SIG-M5 treated with dmso at 0.1 percent for 504 hours (cell line): ENCODE results near the gene LMO1.
A peak's percentile ranks its signal among the peaks of the same experiment; 100 is the strongest.

Source experiments
- DNase-seq: peaks from one replicate; lab custom pipeline; 2025; ENCODE audit not compliant: unreplicated experiment; lab: John Stamatoyannopoulos, UW

The LMO1 gene

GRCh38 chr11:8263769-8264410 is at the start of gene LMO1:
LMO1 (minus strand) TSS chr11:8263878; CDS start chr11:8263362, 516 bp downstream.
- DNase-seq, result peak; percentile 64

GRCh38 chr11:8312986-8313385 is 49.3 kb upstream of the LMO1 start:
- DNase-seq, result no peak

- no peak for DNase-seq
Observed at GRCh38 chr11:8311366-8311765, 47.7 kb upstream of the LMO1 start.

GRCh38 chr11:8310743-8311298 is 47.1 kb upstream of the LMO1 start:
- DNase-seq, result no peak

GRCh38 chr11:8309862-8310261 is 46.2 kb upstream of the LMO1 start:
- DNase-seq, result no peak

- DNase-seq, result no peak
Observed at GRCh38 chr11:8309311-8309710, 45.6 kb upstream of the LMO1 start.

DNA sequence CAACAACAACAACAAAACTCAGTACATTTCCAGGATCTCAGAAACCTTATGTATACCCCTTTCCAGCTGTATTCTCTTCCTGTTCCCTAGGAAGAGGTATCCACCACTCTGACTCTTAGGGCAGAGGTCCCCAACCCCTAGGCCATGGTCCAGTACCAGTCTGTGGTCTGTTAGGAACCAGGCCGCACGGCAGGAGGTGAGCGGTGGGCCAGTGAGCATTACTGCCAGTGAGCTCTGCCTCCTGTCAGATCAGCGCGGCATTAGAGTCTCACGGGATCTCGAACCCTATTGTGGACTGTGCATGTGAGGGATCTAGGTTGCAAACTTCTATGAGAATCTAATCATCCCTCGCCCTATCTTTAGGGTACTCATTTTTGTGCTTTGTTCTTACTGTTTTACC is 43.9 kb upstream of the LMO1 start:
- DNase-seq, result no peak

DNA sequence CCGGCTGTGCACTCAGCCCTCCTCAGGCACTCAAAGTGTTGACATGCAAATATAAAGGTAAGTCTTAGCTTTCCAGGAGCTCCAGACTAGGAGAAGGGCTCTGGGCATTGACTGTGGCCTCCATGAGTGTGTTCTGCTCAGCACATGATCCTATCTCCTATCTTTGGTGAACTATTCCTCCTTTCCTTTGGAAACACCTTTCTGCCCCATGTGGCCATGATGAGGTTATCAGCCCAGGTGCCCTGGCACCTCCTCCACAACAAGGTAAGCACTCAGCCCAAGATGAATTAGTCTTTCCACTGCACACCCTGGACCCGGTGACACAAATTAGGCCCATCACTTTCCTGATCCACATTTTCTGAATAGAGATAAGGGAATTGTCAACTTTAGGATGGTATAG is 37.9 kb upstream of the LMO1 start:
- no peak for DNase-seq

- no peak for DNase-seq
Observed at GRCh38 chr11:8298801-8299786, 35.4 kb upstream of the LMO1 start.

DNA sequence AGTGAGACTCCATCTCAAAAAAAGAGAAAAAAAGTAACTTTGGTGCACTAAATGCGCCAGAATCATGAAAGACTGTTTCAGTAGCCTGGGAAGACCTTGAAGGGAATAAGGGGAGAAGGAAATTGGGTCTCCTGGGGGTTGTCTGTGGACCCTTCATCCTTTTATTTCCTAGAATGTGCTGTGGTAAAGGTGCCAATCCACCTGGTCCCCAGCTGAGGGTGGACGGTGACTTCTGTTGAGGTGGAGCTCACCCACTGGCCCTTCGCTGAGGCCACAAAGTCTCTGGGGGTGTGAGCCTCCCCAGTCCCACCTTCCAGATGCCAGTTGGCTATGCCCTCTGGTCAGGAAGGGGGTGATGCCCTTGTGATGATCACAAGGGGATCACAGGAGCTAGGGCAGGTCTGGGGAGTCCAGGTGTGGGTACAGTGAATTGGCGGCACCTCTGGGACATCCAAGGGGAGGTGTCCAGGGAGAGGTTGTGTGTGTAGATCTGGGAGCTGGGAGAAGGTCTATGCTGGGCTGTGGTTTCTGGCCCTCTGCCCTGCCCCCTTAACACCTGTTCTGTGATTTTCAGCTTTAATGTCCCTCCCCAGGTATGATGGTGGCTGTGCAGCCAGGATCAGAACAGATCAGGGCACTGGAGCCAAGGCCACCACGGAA is 34.2 kb upstream of the LMO1 start:
- DNase-seq, result no peak

GRCh38 chr11:8296872-8297271 is 33.2 kb upstream of the LMO1 start:
- DNase-seq, result no peak

GRCh38 chr11:8296038-8296649 is 32.5 kb upstream of the LMO1 start:
- DNase-seq, result no peak

DNA sequence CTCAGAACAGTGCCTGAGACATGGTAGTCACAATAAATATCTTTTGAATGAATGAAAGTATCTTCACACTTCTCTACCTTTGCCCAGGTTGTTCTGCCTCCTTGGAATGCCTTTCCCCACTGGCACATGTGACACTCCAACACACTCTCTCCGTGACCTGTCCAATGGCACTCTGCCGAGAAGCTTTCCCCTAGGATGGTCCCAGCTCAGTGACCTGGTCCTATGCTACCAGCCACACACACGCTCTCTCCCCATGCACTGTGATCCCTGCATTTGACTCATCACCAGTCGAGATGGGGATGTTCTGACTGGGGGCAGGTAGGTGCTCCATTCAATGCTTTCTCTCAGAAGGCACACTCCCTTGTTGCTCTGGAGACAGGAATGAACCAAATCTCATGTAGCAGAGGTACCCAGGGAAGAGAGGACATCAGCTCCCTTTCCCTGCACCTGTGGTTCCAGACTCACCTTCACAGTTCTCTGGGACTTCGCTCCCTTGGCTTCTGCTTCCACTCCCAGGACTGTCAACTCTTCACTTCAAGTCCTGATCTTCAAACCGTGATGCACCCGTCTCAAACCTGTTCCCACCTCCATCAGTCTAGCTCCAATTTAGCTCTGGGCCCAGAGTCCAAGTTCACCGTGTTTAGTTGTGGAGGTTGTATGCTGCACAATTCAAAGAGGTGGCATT is 30.7 kb upstream of the LMO1 start:
- no peak for DNase-seq

- no peak for DNase-seq
Observed at GRCh38 chr11:8293171-8293570, 29.5 kb upstream of the LMO1 start.

- no peak for DNase-seq
Observed at GRCh38 chr11:8292351-8292750, 28.7 kb upstream of the LMO1 start.

- DNase-seq, result no peak
Observed at GRCh38 chr11:8291421-8292350, 28.0 kb upstream of the LMO1 start.

- no peak for DNase-seq
Observed at GRCh38 chr11:8290081-8290810, 26.6 kb upstream of the LMO1 start.

GRCh38 chr11:8289492-8289918 is 25.8 kb upstream of the LMO1 start:
- DNase-seq, result no peak
